Esophagus muscularis mucosa (tissue), 4 donors: ENCODE data around the gene ASF1B. TPM values are rescaled to one million over a fixed set of nuclear protein-coding genes. Genes with fewer than 3 reads are reported as not detected.
A peak's percentile ranks its signal among the peaks of the same experiment; 100 is the strongest.
"Not testable (repeated sequence)": the region's sequence is repeated elsewhere in the genome, so short reads cannot be mapped to it uniquely, and the experiment has no call there.

Source experiments
- DNase-seq: peaks from one replicate; pipeline ENCODE4 v3.0.0-alpha.2; 2017; ENCODE audit errors: extremely low spot score
- H3K27ac ChIP-seq, 4 donors: fragments of 200-600 bp; sonication (generic); replicated peaks in 1 of 4; 1 replicate in 3 of 4; 2 replicates in 1 of 4; pipeline ENCODE4 v1.5.1; 2016 to 2019; ENCODE audit warnings: mild to moderate bottlenecking in 1 of 4
- H3K27me3 ChIP-seq, 4 donors: fragments of 200-600 bp; sonication (generic); one replicate each; pipeline versions ENCODE4 v1.5.1 to v1.6.0; 2016 to 2019
- H3K36me3 ChIP-seq, 4 donors: fragments of 200-600 bp; sonication (generic); one replicate each; pipeline ENCODE4 v1.5.1; 2016 to 2019
- H3K4me1 ChIP-seq, 4 donors: fragments of 200-600 bp; sonication (generic); one replicate each; pipeline ENCODE4 v1.5.1; 2016 to 2019
- H3K4me3 ChIP-seq, 4 donors: fragments of 200-600 bp; sonication (generic); 1 replicate in 2 of 4; 2 replicates in 2 of 4; pipeline ENCODE4 v1.5.1; 2016 to 2019; ENCODE audit warnings: mild to moderate bottlenecking in 4 of 4, moderate library complexity in 1 of 4
- H3K9me3 ChIP-seq, 4 donors: fragments of 200-600 bp; sonication (generic); 1 replicate in 3 of 4; 2 replicates in 1 of 4; pipeline ENCODE4 v1.5.1; 2016 to 2019
- CTCF ChIP-seq, 3 experiments: fragments of 200-600 bp in 2 of 3; fragments of 450-650 bp in 1 of 3; sonication (generic) in 2 of 3; IDR thresholded peaks; one replicate each; pipeline ENCODE4 v1.5.1; 2017 to 2019; ENCODE audit warnings: antibody characterized with exemption in 3 of 3, mild to moderate bottlenecking in 2 of 3, moderate library complexity in 1 of 3
- EP300 ChIP-seq: sonication (generic); formaldehyde crosslinking; IDR thresholded peaks from one replicate; pipeline ENCODE4 v1.6.1; 2017; ENCODE audit warnings: antibody characterized with exemption
- POLR2A ChIP-seq: fragments of 450-650 bp; IDR thresholded peaks from one replicate; pipeline ENCODE4 v1.6.1; 2017; ENCODE audit warnings: antibody characterized with exemption, moderate library complexity, mild to moderate bottlenecking, low read depth
- POLR2AphosphoS5 ChIP-seq, 2 donors: sonication (generic); formaldehyde crosslinking; IDR thresholded peaks; one replicate each; pipeline ENCODE4 v1.6.1; 2017; ENCODE audit warnings: antibody characterized with exemption in 2 of 2
- WGBS: methylation state at CpG from one replicate; pipeline ENCODE4 v1.1.5; 2018; 5-methylcytosine and 5-hydroxymethylcytosine counted together
- intact Hi-C: fragments of 100-400 bp; cut with DNase I; formaldehyde crosslinking; loops from one replicate; pipeline ENCODE4 v1.15.1; 2023
- total RNA-seq, 4 donors: library from RNA; depleted of rRNA; stranded (reverse); fragments of >200 nt; gene quantifications; one replicate each; pipeline versions ENCODE4 v1.1.0 to v1.2.1, GENCODE V29; 2016

ASF1B gene
- 1 to 10 TPM in 1 of 4 donors, under 1 TPM in 2, not detected in 1; 0.63 to 1.3 (median 0.65) TPM for total RNA-seq

- TF ChIP-seq EP300: no peak
- TF ChIP-seq CTCF (IDR thresholded peaks at IDR 0.05): peak; percentile 74 to 100 (median 90)
- peak; percentile 77 to 90 for TF ChIP-seq POLR2AphosphoS5 (IDR thresholded peaks at IDR 0.05)
- intact Hi-C loops: loop anchor here (5.0 kb wide), 1 partner anchor 64 kb away; the partner anchor contains the start of gene MISP3
These were observed at the start of gene ASF1B for GRCh38 chr19:14136509-14137281. Gene ASF1B, minus strand, starts transcription at chr19:14136589. Its CDS starts 133 bp downstream, at chr19:14136456.

GRCh38 chr19:14185691-14186090 is 49.3 kb upstream of the ASF1B start:
- 100% methylated on average over 1 of the region's 1 CpG for WGBS
- intact Hi-C loops, DNase-seq, H3K27ac ChIP-seq, H3K27me3 ChIP-seq, H3K9me3 ChIP-seq, H3K4me3 ChIP-seq: not testable (repeated sequence)
- Histone ChIP-seq H3K4me1 (peaks cover 0 to 12% (median 0%) of the 10 kb centered on the region in 4 donors), H3K36me3 (peaks cover 0 to 15% (median 5%) of the 10 kb centered on the region in 4 donors)

More at GRCh38 chr19:14136509-14137281, at the start of gene ASF1B:
- Histone ChIP-seq H3K9me3 (no peaks in the 10 kb centered on the region), H3K36me3 (no peaks in the 10 kb centered on the region), H3K4me3 (peak within 1 kb of the TSS; percentile 64 to 77 (median 75)), H3K27ac (peak within 1 kb of the TSS; percentile 88 to 98 (median 94)), H3K4me1 (peaks cover 26 to 35% (median 33%) of the 10 kb centered on the region in 4 donors), H3K27me3 (no peaks in the 10 kb centered on the region)
- DNase-seq: peak; percentile 100
- WGBS: under 1% methylated on average over 14 of the region's 78 CpGs

GRCh38 chr19:14185158-14185557 is 48.8 kb upstream of the ASF1B start:
- H3K9me3 ChIP-seq: no peaks in the 10 kb centered on the region
- no peaks in the 10 kb centered on the region for H3K27me3 ChIP-seq
- H3K4me1 ChIP-seq: peaks cover 0 to 7% (median 0%) of the 10 kb centered on the region in 4 donors
- H3K4me3 ChIP-seq: no peak overlapping the region
- WGBS: 95% methylated on average over 5 of the region's 5 CpGs
- DNase-seq: no peak
- no peak overlapping the region for H3K27ac ChIP-seq
- H3K36me3 ChIP-seq: peaks cover 0 to 15% (median 6%) of the 10 kb centered on the region in 4 donors
- intact Hi-C loops: no loop called here
- TF ChIP-seq POLR2AphosphoS5 (IDR thresholded peaks at IDR 0.05) (no peak), POLR2A (no peak), EP300 (no peak), CTCF (IDR thresholded peaks at IDR 0.05) (no peak)

- Histone ChIP-seq H3K4me3 (no peak overlapping the region), H3K36me3 (peaks cover 0 to 15% (median 6%) of the 10 kb centered on the region in 4 donors), H3K4me1 (peaks cover 0 to 7% (median 0%) of the 10 kb centered on the region in 4 donors), H3K9me3 (no peaks in the 10 kb centered on the region), H3K27ac (no peak overlapping the region), H3K27me3 (no peaks in the 10 kb centered on the region)
- WGBS: 97% methylated on average over 5 of the region's 14 CpGs
- DNase-seq: no peak
- TF ChIP-seq EP300 (no peak), CTCF (IDR thresholded peaks at IDR 0.05) (no peak), POLR2A (no peak), POLR2AphosphoS5 (IDR thresholded peaks at IDR 0.05) (no peak)
- intact Hi-C loops: no loop called here
These were observed 47.5 kb upstream of the ASF1B start for GRCh38 chr19:14183741-14184350.

- no peak for DNase-seq
- Histone ChIP-seq H3K9me3 (no peaks in the 10 kb centered on the region), H3K4me1 (peaks cover 0 to 7% (median 0%) of the 10 kb centered on the region in 4 donors), H3K36me3 (peaks cover 0 to 25% (median 8%) of the 10 kb centered on the region in 4 donors), H3K27ac (no peak overlapping the region), H3K27me3 (no peaks in the 10 kb centered on the region), H3K4me3 (no peak overlapping the region)
- WGBS: 76% methylated on average over 5 of the region's 8 CpGs
- TF ChIP-seq CTCF (IDR thresholded peaks at IDR 0.05) (no peak), EP300 (no peak), POLR2A (no peak), POLR2AphosphoS5 (IDR thresholded peaks at IDR 0.05) (no peak)
- intact Hi-C loops: no loop called here
These were observed 46.1 kb upstream of the ASF1B start for GRCh38 chr19:14182476-14182875.
